Astrocyte of the spinal cord (primary cell): ENCODE results near the gene PCSK7.

Source experiments
- DNase-seq: peaks from one replicate; pipeline ENCODE4 v3.0.0; 2011; ENCODE audit warnings: low read depth, low spot score
- H3K4me3 ChIP-seq: 2 replicates; pipeline ENCODE4 v1.5.1; 2011; ENCODE audit warnings: low read depth, mild to moderate bottlenecking, low read length, moderate library complexity
- CTCF ChIP-seq: IDR thresholded peaks from 2 replicates; pipeline ENCODE4 v1.5.1; 2012; ENCODE audit warnings: low read depth, mild to moderate bottlenecking, low read length, inconsistent platforms
- in situ Hi-C: cut with HindIII; loops from 2 replicates; pipeline ENCODE4 v1.10.0; 2017; ENCODE audit warnings: low sequenced_read_pairs

PCSK7 gene

GRCh38 chr11:117226388-117227385 is 5.2 kb downstream of the PCSK7 start:
- DNase-seq, result peak; percentile 73
- no peak overlapping the region for H3K4me3 ChIP-seq
- in situ Hi-C loops, result no loop called here
- peak; percentile 76 for TF ChIP-seq CTCF

GRCh38 chr11:117225553-117226170 is 6.2 kb downstream of the PCSK7 start:
- H3K4me3 ChIP-seq, result no peak overlapping the region
- no peak for DNase-seq
- in situ Hi-C loops, result no loop called here
- TF ChIP-seq CTCF, result no peak

- no peak for DNase-seq
- in situ Hi-C loops, result no loop called here
- TF ChIP-seq CTCF, result no peak
- no peak overlapping the region for H3K4me3 ChIP-seq
These were observed 7.9 kb downstream of the PCSK7 start for GRCh38 chr11:117223741-117224689.

GRCh38 chr11:117222991-117223740 is 8.7 kb downstream of the PCSK7 start:
- no peak for DNase-seq
- H3K4me3 ChIP-seq, result no peak overlapping the region
- TF ChIP-seq CTCF, result no peak
- in situ Hi-C loops, result no loop called here

- peak; percentile 17 for TF ChIP-seq CTCF
- in situ Hi-C loops, result no loop called here
- DNase-seq, result peak; percentile 66
- H3K4me3 ChIP-seq, result no peak overlapping the region
These were observed 9.9 kb downstream of the PCSK7 start for GRCh38 chr11:117221775-117222517.
